ENCODE measurements around the gene SNX17. TPM values are rescaled to one million over a fixed set of nuclear protein-coding genes. Genes with fewer than 3 reads are reported as not detected.

Gene SNX17
- total RNA-seq, 1 experiment from 2014 or later: 90.5 TPM

DNA sequence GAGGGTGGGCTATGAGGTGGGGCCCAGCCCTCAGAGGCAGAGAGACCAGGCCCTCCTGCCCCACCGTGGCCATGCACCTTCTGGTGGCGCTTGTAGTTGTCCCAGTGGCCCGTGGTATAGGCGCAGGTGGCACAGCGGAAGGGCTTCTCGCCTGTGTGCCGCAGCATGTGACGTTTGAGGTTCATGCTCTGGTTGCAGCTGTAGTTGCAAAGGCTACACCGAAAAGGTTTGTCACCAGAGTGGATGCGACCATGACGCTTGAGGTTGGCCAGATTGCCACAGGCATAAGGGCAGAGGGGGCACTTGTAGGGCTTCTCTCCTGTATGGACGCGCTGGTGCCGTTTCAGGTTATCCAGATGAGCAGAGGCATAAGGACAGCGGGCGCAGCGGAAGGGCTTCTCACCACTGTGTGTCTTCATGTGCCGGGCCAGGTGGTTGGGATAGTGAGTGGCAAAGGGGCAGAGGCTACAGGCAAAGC, 7.2 kb downstream of the SNX17 start:
- no peaks in the 10 kb centered on the region for H3K9me2 ChIP-seq (ENCODE audit: insufficient read depth)
- no peaks in the 10 kb centered on the region for H3K9me3 ChIP-seq (ENCODE audit: control insufficient read depth in 1 of 2, insufficient read depth in 1 of 2, low read depth in 1 of 2, low read length in 2 of 2)
- intact Hi-C loops (cut with micrococcal nuclease): no loop called here
- ATAC-seq (no peak), DNase-seq (ENCODE audit: low read depth, low spot score) (no peak)
- ChIA-PET CTCF (no interaction called here), POLR2A (no interaction called here), RAD21 (ENCODE audit: low non-redundant PET in 1 of 2, low total read pairs in 2 of 2, uncharacterized antibody in 2 of 2, unreplicated experiment in 2 of 2) (no interaction called here)
- H3K4me3 ChIP-seq (replicated peaks in 1 of 2; ENCODE audit: low read depth in 1 of 2, low read length in 2 of 2): no peak overlapping the region
- no TSS peak for BruUV-seq (replicated peaks)
- no peaks in the 10 kb centered on the region for H4K20me1 ChIP-seq (ENCODE audit: insufficient read depth)
- H2AFZ ChIP-seq (ENCODE audit: low read depth, low read length, poor library complexity, severe bottlenecking): no peak overlapping the region
- H3K79me2 ChIP-seq (ENCODE audit: insufficient read depth, low read length): peaks cover 23% of the 10 kb centered on the region
- H3K4me1 ChIP-seq (ENCODE audit: control insufficient read depth in 1 of 2, insufficient read depth in 2 of 2, low read length in 2 of 2): peaks cover 3 to 31% of the 10 kb centered on the region in 2 experiments; a peak in 3 of 4 replicates
- H3K4me2 ChIP-seq (ENCODE audit: low read length): no peak overlapping the region
- TF ChIP-seq POLR2A (IDR thresholded peaks at IDR 0.05; ENCODE audit: borderline replicate concordance, extremely low read depth, insufficient read depth, insufficient read length) (peak; percentile 32), POLR2AphosphoS5 (IDR thresholded peaks at IDR 0.05; ENCODE audit: low read depth, low read length) (peak; percentile 51; the same call in 1 of the 2 replicates), EGR1 (IDR thresholded peaks at IDR 0.05; ENCODE audit: low read depth) (no peak), EZH2 (IDR thresholded peaks at IDR 0.05) (no peak), ATF3 (IDR thresholded peaks at IDR 0.05) (no peak), RAD21 (IDR thresholded peaks at IDR 0.05; ENCODE audit: low read depth) (no peak)
- TF ChIP-seq, protein P1, sequence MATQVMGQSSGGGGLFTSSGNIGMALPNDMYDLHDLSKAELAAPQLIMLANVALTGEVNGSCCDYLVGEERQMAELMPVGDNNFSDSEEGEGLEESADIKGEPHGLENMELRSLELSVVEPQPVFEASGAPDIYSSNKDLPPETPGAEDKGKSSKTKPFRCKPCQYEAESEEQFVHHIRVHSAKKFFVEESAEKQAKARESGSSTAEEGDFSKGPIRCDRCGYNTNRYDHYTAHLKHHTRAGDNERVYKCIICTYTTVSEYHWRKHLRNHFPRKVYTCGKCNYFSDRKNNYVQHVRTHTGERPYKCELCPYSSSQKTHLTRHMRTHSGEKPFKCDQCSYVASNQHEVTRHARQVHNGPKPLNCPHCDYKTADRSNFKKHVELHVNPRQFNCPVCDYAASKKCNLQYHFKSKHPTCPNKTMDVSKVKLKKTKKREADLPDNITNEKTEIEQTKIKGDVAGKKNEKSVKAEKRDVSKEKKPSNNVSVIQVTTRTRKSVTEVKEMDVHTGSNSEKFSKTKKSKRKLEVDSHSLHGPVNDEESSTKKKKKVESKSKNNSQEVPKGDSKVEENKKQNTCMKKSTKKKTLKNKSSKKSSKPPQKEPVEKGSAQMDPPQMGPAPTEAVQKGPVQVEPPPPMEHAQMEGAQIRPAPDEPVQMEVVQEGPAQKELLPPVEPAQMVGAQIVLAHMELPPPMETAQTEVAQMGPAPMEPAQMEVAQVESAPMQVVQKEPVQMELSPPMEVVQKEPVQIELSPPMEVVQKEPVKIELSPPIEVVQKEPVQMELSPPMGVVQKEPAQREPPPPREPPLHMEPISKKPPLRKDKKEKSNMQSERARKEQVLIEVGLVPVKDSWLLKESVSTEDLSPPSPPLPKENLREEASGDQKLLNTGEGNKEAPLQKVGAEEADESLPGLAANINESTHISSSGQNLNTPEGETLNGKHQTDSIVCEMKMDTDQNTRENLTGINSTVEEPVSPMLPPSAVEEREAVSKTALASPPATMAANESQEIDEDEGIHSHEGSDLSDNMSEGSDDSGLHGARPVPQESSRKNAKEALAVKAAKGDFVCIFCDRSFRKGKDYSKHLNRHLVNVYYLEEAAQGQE (IDR thresholded peaks at IDR 0.05; ENCODE audit: low read depth): no peak
- H3K9ac ChIP-seq (ENCODE audit: low read length): no peak overlapping the region
- no peaks in the 10 kb centered on the region for H3K27me3 ChIP-seq (ENCODE audit: insufficient read depth, low read length)
- H3K36me3 ChIP-seq (ENCODE audit: control insufficient read depth in 1 of 2, insufficient read depth in 2 of 2, low read length in 2 of 2): peaks cover 23 to 56% of the 10 kb centered on the region in 2 experiments; a peak in 3 of 4 replicates
- H3K27ac ChIP-seq (ENCODE audit: low read depth, low read length): peak overlapping the region; percentile 2; the same call in 1 of the 2 replicates
